Measurements from ENCODE around the gene ATP2C1. TPM values are rescaled to one million over a fixed set of nuclear protein-coding genes. Genes with fewer than 3 reads are reported as not detected.
A peak's percentile ranks its signal among the peaks of the same experiment; 100 is the strongest.

Gene ATP2C1
- total and polyA plus RNA-seq, 9 of the 15 experiments (the other 6 are each of a cell fraction or from before 2014, with no cell fraction given) = 10.0 to 53.5 (median 27.9) TPM

GRCh38 chr3:130894986-130895280 is 1.0 kb downstream of the ATP2C1 start:
- in situ Hi-C loops (cut with MboI) = loop anchor here (5.0 kb wide), 1 partner anchor 128 kb away; no protein-coding TSS in a partner anchor
- H3K27ac ChIP-seq (ENCODE audit: extremely low read depth, low read depth, low read length) = peak overlapping the region; percentile 97

More at GRCh38 chr3:130894986-130895280, 1.0 kb downstream of the ATP2C1 start:
- TF ChIP-seq HMG20B (CRISPR knock-in tag; IDR thresholded peaks at IDR 0.05) (no peak), HDAC2 (IDR thresholded peaks at IDR 0.05) (no peak), ZNF324 (CRISPR knock-in tag; IDR thresholded peaks at IDR 0.05) (no peak), ZNF780A (CRISPR knock-in tag; IDR thresholded peaks at IDR 0.05) (no peak), ZNF717 (CRISPR knock-in tag; IDR thresholded peaks at IDR 0.05) (no peak), KDM1A (IDR thresholded peaks at IDR 0.05) (no peak), ZNF133 (CRISPR knock-in tag; IDR thresholded peaks at IDR 0.05) (no peak), ZNF398 (CRISPR knock-in tag; IDR thresholded peaks at IDR 0.05) (no peak), RNF2 (IDR thresholded peaks at IDR 0.05) (no peak), E2F6 (IDR thresholded peaks at IDR 0.05; ENCODE audit: borderline replicate concordance in 1 of 2, extremely low read depth in 1 of 2, insufficient read depth in 1 of 2, insufficient read length in 1 of 2, low read depth in 1 of 2, low read length in 1 of 2, poor library complexity in 1 of 2, severe bottlenecking in 1 of 2) (no peak), NR3C1 (CRISPR knock-in tag; IDR thresholded peaks at IDR 0.05) (no peak), ZNF174 (CRISPR knock-in tag; IDR thresholded peaks at IDR 0.05) (no peak)
- Histone ChIP-seq H3K79me2 (ENCODE audit: control insufficient read depth, insufficient read depth, low read length) (peaks cover 66% of the 10 kb centered on the region), H3K9me1 (ENCODE audit: control insufficient read depth, insufficient read depth, low read length) (peaks cover 2% of the 10 kb centered on the region), H3K4me2 (ENCODE audit: insufficient read depth, low read length) (peak overlapping the region; percentile 77), H3K4me3 (peak overlapping the region; percentile 86), H3K36me3 (ENCODE audit: control insufficient read depth, insufficient read depth, low read length) (no peaks in the 10 kb centered on the region), H3K9ac (ENCODE audit: insufficient read depth in 1 of 2, low read depth in 2 of 2, low read length in 2 of 2) (peak overlapping the region; percentile 68 to 93; a peak in 3 of 4 replicates), H3K9me3 (replicated peaks; ENCODE audit: control insufficient read depth, insufficient read depth, low read depth, low read length) (no peaks in the 10 kb centered on the region), H2AFZ (ENCODE audit: low read depth, low read length) (peak overlapping the region; percentile 85), H3K4me1 (replicated peaks in 1 of 2; ENCODE audit: control insufficient read depth in 2 of 2, insufficient read depth in 2 of 2, low read length in 2 of 2) (peaks cover 8% of the 10 kb centered on the region in 2 experiments; a peak in 3 of 5 replicates), H3K27me3 (ENCODE audit: control insufficient read depth in 2 of 2, insufficient read depth in 2 of 2, low read length in 2 of 2) (no peaks in the 10 kb centered on the region), H4K20me1 (replicated peaks; ENCODE audit: control insufficient read depth, insufficient read depth, low read length) (peaks cover 7% of the 10 kb centered on the region; the same call in 1 of the 2 replicates)
- CTCF ChIA-PET (ENCODE audit: low intra/inter-chr PET ratio) = interaction anchor here (0.7 kb wide), 1 partner anchor 135 kb away, joined by 3 read pairs; no protein-coding TSS in a partner anchor
- ATAC-seq (no peak), DNase-seq (ENCODE audit: extremely low read depth in 1 of 4, low spot score in 3 of 4) (peak in 1 of 4 experiments; percentile 5), FAIRE-seq (no peak)
- no TSS peak for BruUV-seq (replicated peaks)
- POLR2A ChIA-PET = interaction anchor here (1.1 to 1.9 kb wide), 2 partner anchors 20 to 42 kb away, joined by 3 to 4 read pairs; no protein-coding TSS in a partner anchor
- intact Hi-C loops (cut with micrococcal nuclease) = loop anchor here (10.0 kb wide), 1 partner anchor 130 kb away; the partner anchor contains the start of genes ASTE1 and NEK11
- 0% methylated on average over 4 of the region's 4 CpGs for WGBS (ENCODE audit: insufficient coverage, low coverage, missing lambda C conversion rate)
